ENCODE results near the gene PDZD8.
"Not testable (repeated sequence)": the region's sequence is repeated elsewhere in the genome, so short reads cannot be mapped to it uniquely, and the experiment has no call there.

The PDZD8 gene

DNA sequence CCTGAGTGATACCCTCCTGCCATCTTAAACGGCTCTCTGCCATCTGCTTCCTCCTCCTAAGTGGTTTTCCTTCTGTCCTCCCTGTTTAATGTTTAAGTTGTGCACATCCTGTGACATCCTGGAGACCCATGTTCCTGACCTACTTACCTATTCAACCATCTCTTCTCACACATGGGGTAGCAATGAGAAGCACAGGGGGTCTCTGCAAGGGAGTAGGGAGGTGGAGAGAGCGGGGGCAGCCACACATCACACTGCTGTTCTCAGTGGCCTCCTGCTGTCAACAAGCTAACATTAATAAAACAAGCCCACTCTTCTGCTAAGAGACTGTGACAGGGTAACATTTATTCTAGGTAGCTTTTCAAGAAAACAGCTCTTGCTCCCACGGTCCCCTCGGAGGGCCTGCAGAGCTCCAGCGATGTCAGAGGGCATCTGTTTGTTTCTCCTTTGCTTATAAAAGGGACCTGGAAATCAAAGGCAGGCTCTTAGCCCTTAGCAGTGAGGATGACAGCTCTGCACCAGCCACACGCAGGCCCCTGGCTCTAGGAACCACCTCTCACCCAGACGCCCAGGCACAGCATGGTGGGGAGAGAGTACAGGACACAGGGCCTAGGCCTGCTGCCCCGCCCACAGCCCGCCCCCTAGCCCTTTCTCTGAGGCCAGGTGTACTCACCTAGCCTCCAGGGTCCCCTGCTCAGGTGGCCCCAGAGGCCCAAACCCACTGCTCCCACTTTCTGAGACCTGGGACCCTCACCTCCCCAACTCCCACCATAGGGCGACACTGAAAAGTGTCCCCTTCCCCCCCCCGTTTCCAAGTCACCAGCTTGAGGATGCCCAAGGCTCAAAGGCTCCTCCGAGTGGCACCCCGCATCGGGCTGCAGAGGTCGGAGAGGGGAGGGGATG is 135.3 kb downstream of the PDZD8 start:
- H3K4ac ChIP-seq (ENCODE audit: low read depth in 1 of 2, low read length in 2 of 2) = no peak overlapping the region
- H2BK15ac ChIP-seq (ENCODE audit: low read depth, poor library complexity, severe bottlenecking) = no peak overlapping the region
- no peak overlapping the region for H3K27ac ChIP-seq (ENCODE audit: low read length, poor library complexity, severe bottlenecking)
- H4K91ac ChIP-seq (ENCODE audit: low read length) = no peak overlapping the region
- H3K4me1 ChIP-seq (ENCODE audit: control insufficient read depth, insufficient read depth, low read depth, low read length) = peaks cover 12% of the 10 kb centered on the region
- no peaks in the 10 kb centered on the region for H3K36me3 ChIP-seq (ENCODE audit: control insufficient read depth in 1 of 2, insufficient read depth in 2 of 2, low read depth in 1 of 2, low read length in 2 of 2)
- no peak overlapping the region for H3K14ac ChIP-seq (ENCODE audit: low read length in 2 of 2)
- no peak overlapping the region for H2BK5ac ChIP-seq (ENCODE audit: low read depth, low read length, poor library complexity, severe bottlenecking)
- H2BK12ac ChIP-seq (ENCODE audit: low read length in 2 of 2) = no peak overlapping the region
- peaks cover 73 to 83% of the 10 kb centered on the region in 2 experiments for H3K27me3 ChIP-seq (ENCODE audit: control insufficient read depth in 1 of 2, insufficient read depth in 1 of 2, low read length in 2 of 2)
- no peak overlapping the region for H3K23ac ChIP-seq (ENCODE audit: low read length in 2 of 2)
- no peak overlapping the region for H3K18ac ChIP-seq (ENCODE audit: low read depth in 1 of 2, low read length in 2 of 2)
- DNase-seq = no peak
- 24% methylated on average over 12 of the region's 15 CpGs for WGBS
- no peak overlapping the region for H3K4me2 ChIP-seq (ENCODE audit: low read length, poor library complexity, severe bottlenecking)
- no peak overlapping the region for H2BK120ac ChIP-seq (ENCODE audit: low read depth, low read length)
- no peaks in the 10 kb centered on the region for H3K79me1 ChIP-seq (replicated peaks; ENCODE audit: low read length, poor library complexity, severe bottlenecking)
- H2AK5ac ChIP-seq (ENCODE audit: low read length, severe bottlenecking) = no peak overlapping the region
- H4K8ac ChIP-seq (ENCODE audit: low read length) = no peak overlapping the region
- H2AFZ ChIP-seq (ENCODE audit: low read depth, low read length) = no peak overlapping the region
- no peak overlapping the region for H3K4me3 ChIP-seq (ENCODE audit: insufficient read depth in 1 of 2, low read depth in 1 of 2, low read length in 2 of 2)
- H3K9me3 ChIP-seq (ENCODE audit: control insufficient read depth, low read length) = no peaks in the 10 kb centered on the region
- H3K9ac ChIP-seq (ENCODE audit: low read length) = no peak overlapping the region

DNA sequence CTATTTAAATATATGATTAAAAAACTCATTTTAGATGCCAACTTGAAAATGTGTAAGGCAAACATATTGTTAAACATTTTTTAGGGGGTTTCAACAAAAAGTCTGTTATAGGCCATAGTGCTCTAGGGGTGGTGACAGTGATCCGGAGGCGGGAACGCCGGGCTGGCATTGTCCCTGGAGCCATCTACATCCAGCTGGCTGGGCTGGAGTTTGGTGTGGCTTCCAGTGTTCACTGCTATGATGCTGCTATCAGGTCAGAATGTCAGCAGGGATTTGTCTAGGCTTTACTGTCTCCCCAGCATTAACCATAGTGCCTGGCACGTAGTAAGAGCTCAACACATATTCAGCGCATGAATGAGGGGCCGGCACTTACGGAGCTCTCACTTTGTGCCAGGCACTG is 136.2 kb downstream of the PDZD8 start:
- Histone ChIP-seq H3K4me3 (ENCODE audit: insufficient read depth in 1 of 2, low read depth in 1 of 2, low read length in 2 of 2) (no peak overlapping the region), H2BK12ac (ENCODE audit: low read length in 2 of 2) (no peak overlapping the region), H3K4ac (ENCODE audit: low read depth in 1 of 2, low read length in 2 of 2) (no peak overlapping the region), H3K18ac (ENCODE audit: low read depth in 1 of 2, low read length in 2 of 2) (no peak overlapping the region), H2BK5ac (ENCODE audit: low read depth, low read length, poor library complexity, severe bottlenecking) (no peak overlapping the region), H3K23ac (ENCODE audit: low read length in 2 of 2) (no peak overlapping the region), H2AFZ (ENCODE audit: low read depth, low read length) (no peak overlapping the region), H3K27ac (ENCODE audit: low read length, poor library complexity, severe bottlenecking) (no peak overlapping the region), H3K4me1 (ENCODE audit: control insufficient read depth, insufficient read depth, low read depth, low read length) (peaks cover 12% of the 10 kb centered on the region), H2BK120ac (ENCODE audit: low read depth, low read length) (no peak overlapping the region), H4K91ac (ENCODE audit: low read length) (no peak overlapping the region), H3K27me3 (ENCODE audit: control insufficient read depth in 1 of 2, insufficient read depth in 1 of 2, low read length in 2 of 2) (peaks cover 67 to 84% of the 10 kb centered on the region in 2 experiments), H3K9ac (ENCODE audit: low read length) (no peak overlapping the region), H3K9me3 (ENCODE audit: control insufficient read depth, low read length) (no peaks in the 10 kb centered on the region), H4K8ac (ENCODE audit: low read length) (no peak overlapping the region), H3K4me2 (ENCODE audit: low read length, poor library complexity, severe bottlenecking) (no peak overlapping the region), H2AK5ac (ENCODE audit: low read length, severe bottlenecking) (no peak overlapping the region), H3K14ac (ENCODE audit: low read length in 2 of 2) (no peak overlapping the region), H3K79me1 (replicated peaks; ENCODE audit: low read length, poor library complexity, severe bottlenecking) (no peaks in the 10 kb centered on the region), H3K36me3 (ENCODE audit: control insufficient read depth in 1 of 2, insufficient read depth in 2 of 2, low read depth in 1 of 2, low read length in 2 of 2) (no peaks in the 10 kb centered on the region), H2BK15ac (ENCODE audit: low read depth, poor library complexity, severe bottlenecking) (no peak overlapping the region)
- 92% methylated on average over 8 of the region's 8 CpGs for WGBS
- no peak for DNase-seq

DNA sequence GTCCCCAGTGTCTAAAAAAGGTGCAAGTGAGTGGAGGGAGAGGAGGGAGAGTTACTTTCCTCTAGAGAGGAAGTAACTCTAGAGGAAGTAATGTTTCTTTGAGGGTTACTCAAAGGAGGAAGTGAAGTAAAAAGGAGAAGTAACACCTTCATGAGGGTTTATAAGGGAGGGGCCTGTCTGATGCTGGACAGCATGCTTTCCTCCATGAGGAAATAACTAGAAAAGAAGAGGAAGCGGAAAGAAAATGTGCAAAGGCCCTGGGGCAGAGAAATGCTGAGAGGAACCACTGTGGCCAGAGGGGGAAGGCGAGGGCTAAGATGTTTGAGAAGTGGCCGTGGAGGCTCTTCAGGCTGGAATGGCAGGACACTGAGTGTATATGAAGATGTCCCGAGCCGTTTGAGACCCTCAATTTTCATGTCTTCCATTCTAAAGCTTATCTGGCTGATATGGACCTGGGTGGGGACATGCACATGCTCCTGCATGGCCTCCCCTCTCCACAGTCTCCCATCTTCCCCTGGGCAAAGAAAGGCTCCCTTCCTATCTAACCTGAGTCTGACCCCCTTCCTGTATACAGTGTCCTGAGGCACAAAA is 137.7 kb downstream of the PDZD8 start:
- no peak for DNase-seq
- Histone ChIP-seq H3K4me2 (ENCODE audit: low read length, poor library complexity, severe bottlenecking) (no peak overlapping the region), H3K4ac (ENCODE audit: low read depth in 1 of 2, low read length in 2 of 2) (no peak overlapping the region), H3K79me1 (replicated peaks; ENCODE audit: low read length, poor library complexity, severe bottlenecking) (no peaks in the 10 kb centered on the region), H4K91ac (ENCODE audit: low read length) (no peak overlapping the region), H3K9me3 (ENCODE audit: control insufficient read depth, low read length) (no peaks in the 10 kb centered on the region), H3K27ac (ENCODE audit: low read length, poor library complexity, severe bottlenecking) (no peak overlapping the region), H4K8ac (ENCODE audit: low read length) (no peak overlapping the region), H3K9ac (ENCODE audit: low read length) (no peak overlapping the region), H2AFZ (ENCODE audit: low read depth, low read length) (no peak overlapping the region), H3K27me3 (ENCODE audit: control insufficient read depth in 1 of 2, insufficient read depth in 1 of 2, low read length in 2 of 2) (peaks cover 67 to 86% of the 10 kb centered on the region in 2 experiments), H3K18ac (ENCODE audit: low read depth in 1 of 2, low read length in 2 of 2) (no peak overlapping the region), H3K4me1 (ENCODE audit: control insufficient read depth, insufficient read depth, low read depth, low read length) (peaks cover 12% of the 10 kb centered on the region), H2BK15ac (ENCODE audit: low read depth, poor library complexity, severe bottlenecking) (no peak overlapping the region), H2BK5ac (ENCODE audit: low read depth, low read length, poor library complexity, severe bottlenecking) (no peak overlapping the region), H2BK120ac (ENCODE audit: low read depth, low read length) (no peak overlapping the region), H3K4me3 (ENCODE audit: insufficient read depth in 1 of 2, low read depth in 1 of 2, low read length in 2 of 2) (no peak overlapping the region), H3K14ac (ENCODE audit: low read length in 2 of 2) (no peak overlapping the region), H2AK5ac (ENCODE audit: low read length, severe bottlenecking) (no peak overlapping the region), H3K23ac (ENCODE audit: low read length in 2 of 2) (no peak overlapping the region), H2BK12ac (ENCODE audit: low read length in 2 of 2) (no peak overlapping the region), H3K36me3 (ENCODE audit: control insufficient read depth in 1 of 2, insufficient read depth in 2 of 2, low read depth in 1 of 2, low read length in 2 of 2) (no peaks in the 10 kb centered on the region)
- WGBS = 90% methylated on average over 5 of the region's 5 CpGs

DNA sequence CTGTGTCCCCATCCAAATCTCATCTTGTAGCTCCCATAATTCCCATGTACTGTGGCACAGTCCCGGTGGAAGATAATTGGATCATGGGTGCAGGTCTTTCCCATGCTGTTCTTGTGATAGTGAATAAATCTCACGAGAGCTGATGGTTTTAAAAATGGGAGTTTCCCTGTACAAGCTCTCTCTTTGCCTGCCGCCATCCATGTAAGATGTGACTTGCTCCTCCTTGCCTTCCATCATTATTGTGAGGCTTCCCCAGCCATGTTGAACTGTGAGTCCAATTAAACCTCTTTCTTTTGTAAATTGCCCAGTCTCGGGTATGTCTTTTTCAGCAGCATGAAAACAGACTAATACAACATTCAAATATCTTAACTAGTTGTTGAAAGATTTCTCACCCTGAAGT is 145.1 kb downstream of the PDZD8 start:
- H2BK12ac ChIP-seq (ENCODE audit: low read length in 2 of 2); H3K4me3 ChIP-seq (ENCODE audit: insufficient read depth in 1 of 2, low read depth in 1 of 2, low read length in 2 of 2); H3K4me2 ChIP-seq (ENCODE audit: low read length, poor library complexity, severe bottlenecking); H2AK5ac ChIP-seq (ENCODE audit: low read length, severe bottlenecking); H3K79me1 ChIP-seq (replicated peaks; ENCODE audit: low read length, poor library complexity, severe bottlenecking); H2AFZ ChIP-seq (ENCODE audit: low read depth, low read length); H3K9ac ChIP-seq (ENCODE audit: low read length); H4K8ac ChIP-seq (ENCODE audit: low read length); H3K14ac ChIP-seq (ENCODE audit: low read length in 2 of 2); H3K18ac ChIP-seq (ENCODE audit: low read depth in 1 of 2, low read length in 2 of 2); H2BK15ac ChIP-seq (ENCODE audit: low read depth, poor library complexity, severe bottlenecking); H2BK5ac ChIP-seq (ENCODE audit: low read depth, low read length, poor library complexity, severe bottlenecking); H3K4ac ChIP-seq (ENCODE audit: low read depth in 1 of 2, low read length in 2 of 2); H3K36me3 ChIP-seq (ENCODE audit: control insufficient read depth in 1 of 2, insufficient read depth in 2 of 2, low read depth in 1 of 2, low read length in 2 of 2); H3K27ac ChIP-seq (ENCODE audit: low read length, poor library complexity, severe bottlenecking); H2BK120ac ChIP-seq (ENCODE audit: low read depth, low read length); H4K91ac ChIP-seq (ENCODE audit: low read length); H3K4me1 ChIP-seq (ENCODE audit: control insufficient read depth, insufficient read depth, low read depth, low read length); DNase-seq; H3K23ac ChIP-seq (ENCODE audit: low read length in 2 of 2); H3K9me3 ChIP-seq (ENCODE audit: control insufficient read depth, low read length): not testable (repeated sequence)
- peaks cover 69 to 91% of the 10 kb centered on the region in 2 experiments for H3K27me3 ChIP-seq (ENCODE audit: control insufficient read depth in 1 of 2, insufficient read depth in 1 of 2, low read length in 2 of 2)
- 87% methylated on average over 4 of the region's 4 CpGs for WGBS

Measured in mesenchymal stem cell (in vitro differentiated cells and primary cell).